H1 (cell line): ENCODE data around the gene ANAPC2. TPM values are rescaled to one million over a fixed set of nuclear protein-coding genes. Genes with fewer than 3 reads are reported as not detected.
A peak's percentile ranks its signal among the peaks of the same experiment; 100 is the strongest.

Source experiments
- CTCF ChIA-PET: fragments of 300-600 bp; sonication (Branson Sonifier 250); formaldehyde crosslinking; loops from one replicate; lab custom pipeline; 2021; ENCODE audit not compliant: partially characterized antibody; lab: Charles Lee
- POLR2A ChIA-PET: fragments of 300-600 bp; sonication (Branson Sonifier 250); formaldehyde crosslinking; loops from one replicate; lab custom pipeline; 2021; ENCODE audit warnings: inconsistent platforms; ENCODE audit not compliant: partially characterized antibody; lab: Charles Lee
- DNase-seq, 2 experiments: peaks; one replicate each; pipeline versions ENCODE4 v3.0.0 to v3.0.0-alpha.2; 2010 to 2022; ENCODE audit warnings: low spot score in 2 of 2, low read depth in 1 of 2, mixed read lengths in 1 of 2
- FAIRE-seq: peaks from 2 replicates; lab custom pipeline; 2011; peaks lifted over from hg19 to GRCh38; lab: Jason Lieb, UNC
- H2AFZ ChIP-seq: 2 replicates; pipeline ENCODE4 v1.8.1; 2012; ENCODE audit warnings: low read length, inconsistent platforms
- H2AK5ac ChIP-seq: 2 replicates; pipeline ENCODE4 v1.6.1; 2013; ENCODE audit warnings: low read depth, low read length
- H2BK120ac ChIP-seq: replicated peaks from 2 replicates; pipeline ENCODE3; 2013; ENCODE audit warnings: low read depth, low read length, inconsistent platforms
- H2BK12ac ChIP-seq: 2 replicates; pipeline ENCODE4 v1.6.1; 2013; ENCODE audit warnings: low read depth, low read length
- H2BK15ac ChIP-seq: 2 replicates; pipeline ENCODE4 v1.6.1; 2013; ENCODE audit warnings: low read length
- H2BK20ac ChIP-seq: 2 replicates; pipeline ENCODE4 v1.6.1; 2013; ENCODE audit warnings: low read length
- H2BK5ac ChIP-seq: 2 replicates; pipeline ENCODE4 v1.6.1; 2013; ENCODE audit warnings: low read depth, low read length
- H3K14ac ChIP-seq: 2 replicates; pipeline ENCODE4 v1.6.1; 2013; ENCODE audit warnings: inconsistent platforms; ENCODE audit not compliant: insufficient read length
- H3K18ac ChIP-seq: 2 replicates; pipeline ENCODE4 v1.6.1; 2013; ENCODE audit warnings: low read length; ENCODE audit errors: extremely low read depth
- H3K23ac ChIP-seq: 2 replicates; pipeline ENCODE4 v1.6.1; 2013; ENCODE audit warnings: inconsistent platforms; ENCODE audit not compliant: insufficient read length
- H3K23me2 ChIP-seq: 2 replicates; pipeline ENCODE4 v1.6.1; 2013; ENCODE audit warnings: low read depth, low read length
- H3K27ac ChIP-seq: 2 replicates; pipeline ENCODE4 v1.6.1; 2011; ENCODE audit warnings: low read depth, low read length, inconsistent platforms
- H3K27me3 ChIP-seq, 4 experiments: replicated peaks in 1 of 4; 1 replicate in 1 of 4; 2 replicates in 3 of 4; pipeline versions ENCODE4 v1.6.1 to v1.8.1; 2011 to 2013; ENCODE audit warnings: low read length in 3 of 4, mild to moderate bottlenecking in 3 of 4, inconsistent platforms in 2 of 4, mixed read lengths in 2 of 4, moderate library complexity in 1 of 4; ENCODE audit not compliant: control insufficient read depth in 3 of 4, insufficient read depth in 3 of 4; ENCODE audit errors: extremely low read depth in 1 of 4
- H3K36me3 ChIP-seq, 4 experiments: 2 replicates each; pipeline versions ENCODE4 v1.6.1 to v1.8.1; 2011 to 2013; ENCODE audit warnings: mild to moderate bottlenecking in 4 of 4, low read length in 3 of 4, moderate library complexity in 2 of 4, control low read depth in 1 of 4, inconsistent platforms in 1 of 4; ENCODE audit not compliant: insufficient read depth in 4 of 4, control insufficient read depth in 2 of 4
- H3K4ac ChIP-seq: replicated peaks from 2 replicates; pipeline ENCODE3; 2013; ENCODE audit warnings: low read length, low read depth, mixed read lengths, inconsistent platforms; ENCODE audit not compliant: insufficient read length
- H3K4me1 ChIP-seq, 4 experiments: replicated peaks in 1 of 4; 1 replicate in 1 of 4; 2 replicates in 3 of 4; pipeline versions ENCODE4 v1.6.1 to v1.8.1; 2011 to 2013; ENCODE audit warnings: low read length in 3 of 4, inconsistent platforms in 2 of 4, mixed read lengths in 1 of 4; ENCODE audit not compliant: insufficient read depth in 4 of 4, control insufficient read depth in 3 of 4
- H3K4me2 ChIP-seq, 2 experiments: 2 replicates each; pipeline versions ENCODE4 v1.6.1 to v1.8.1; 2011 to 2013; ENCODE audit warnings: low read depth in 2 of 2, low read length in 2 of 2, control low read depth in 1 of 2, inconsistent platforms in 1 of 2, mild to moderate bottlenecking in 1 of 2; ENCODE audit not compliant: insufficient read depth in 1 of 2
- H3K4me3 ChIP-seq, 4 experiments: fragments of 200-600, 300-600 bp in 1 of 4; sonication (generic), shearing (Covaris generic), sonication (Bioruptor Twin) in 1 of 4; 2 replicates each; pipeline versions ENCODE4 v1.5.1 to v1.8.1; 2011 to 2016; ENCODE audit warnings: low read length in 4 of 4, low read depth in 3 of 4, control low read depth in 2 of 4, inconsistent platforms in 2 of 4, mild to moderate bottlenecking in 2 of 4, mixed read lengths in 1 of 4, moderate library complexity in 1 of 4; ENCODE audit not compliant: insufficient read depth in 2 of 4; ENCODE audit errors: extremely low read depth in 1 of 4
- H3K56ac ChIP-seq: replicated peaks from 2 replicates; pipeline ENCODE3; 2013; ENCODE audit warnings: low read depth, mild to moderate bottlenecking, mixed read lengths, low read length, inconsistent platforms; ENCODE audit not compliant: insufficient read length
- H3K79me1 ChIP-seq: 2 replicates; pipeline ENCODE4 v1.6.1; 2013; ENCODE audit warnings: low read depth, low read length, control low read depth
- H3K79me2 ChIP-seq, 2 experiments: 2 replicates each; pipeline versions ENCODE4 v1.6.1 to v1.8.1; 2012 to 2013; ENCODE audit warnings: low read length in 2 of 2, mild to moderate bottlenecking in 2 of 2, inconsistent platforms in 1 of 2; ENCODE audit not compliant: insufficient read depth in 2 of 2, control insufficient read depth in 1 of 2
- H3K9ac ChIP-seq, 4 experiments: replicated peaks in 1 of 4; 1 replicate in 1 of 4; 2 replicates in 3 of 4; pipeline versions ENCODE4 v1.6.1 to v1.8.1; 2011 to 2013; ENCODE audit warnings: low read depth in 3 of 4, low read length in 3 of 4, control low read depth in 2 of 4, mild to moderate bottlenecking in 2 of 4, moderate library complexity in 2 of 4, inconsistent platforms in 1 of 4; ENCODE audit errors: extremely low read depth in 1 of 4
- H3K9me3 ChIP-seq, 2 experiments: 2 replicates each; pipeline versions ENCODE4 v1.6.1 to v1.8.1; 2012 to 2013; ENCODE audit warnings: mild to moderate bottlenecking in 2 of 2, moderate library complexity in 2 of 2, control low read depth in 1 of 2, inconsistent platforms in 1 of 2, low read depth in 1 of 2, low read length in 1 of 2, mixed read lengths in 1 of 2; ENCODE audit not compliant: insufficient read depth in 2 of 2
- H4K20me1 ChIP-seq, 2 experiments: replicated peaks in 1 of 2; 2 replicates each; pipeline versions ENCODE3 to v1.8.1; 2011 to 2013; ENCODE audit warnings: inconsistent platforms in 2 of 2, low read length in 2 of 2, mild to moderate bottlenecking in 1 of 2; ENCODE audit not compliant: insufficient read depth in 2 of 2, control insufficient read depth in 1 of 2
- H4K5ac ChIP-seq: 2 replicates; pipeline ENCODE4 v1.6.1; 2013; ENCODE audit warnings: low read length, low read depth, mixed read lengths, inconsistent platforms; ENCODE audit not compliant: insufficient read length
- H4K8ac ChIP-seq: 2 replicates; pipeline ENCODE4 v1.8.0; 2013; ENCODE audit warnings: mild to moderate bottlenecking, moderate library complexity, low read length, inconsistent platforms; ENCODE audit not compliant: insufficient read depth; ENCODE audit errors: extremely low read depth
- H4K91ac ChIP-seq: replicated peaks from 2 replicates; pipeline ENCODE3; 2013; ENCODE audit warnings: low read length, mixed read lengths, inconsistent platforms; ENCODE audit not compliant: insufficient read length
- CHD1 ChIP-seq: IDR thresholded peaks from 2 replicates; pipeline ENCODE4 v1.6.1; 2012; ENCODE audit warnings: low read depth, low read length, improper control_type of control experiment
- CREB1 ChIP-seq: IDR thresholded peaks from 2 replicates; pipeline ENCODE4 v1.6.1; 2012; ENCODE audit warnings: inconsistent platforms
- NANOG ChIP-seq: IDR thresholded peaks from 2 replicates; pipeline ENCODE4 v1.6.1; 2011; ENCODE audit warnings: low read length, low read depth, mild to moderate bottlenecking, inconsistent platforms; ENCODE audit not compliant: insufficient read depth, poor library complexity, severe bottlenecking
- RFX5 ChIP-seq: IDR thresholded peaks from 2 replicates; pipeline ENCODE4 v1.6.1; 2011; ENCODE audit warnings: low read depth, low read length, improper control_type of control experiment, borderline replicate concordance
- RNF2 ChIP-seq: fragments of 200-900, 300-1000 bp; sonication (generic); IDR thresholded peaks from 2 replicates; pipeline ENCODE4 v1.7.1; 2016; ENCODE audit warnings: borderline replicate concordance, low read depth, mild to moderate bottlenecking, antibody characterized with exemption, low read length; ENCODE audit not compliant: poor library complexity, severe bottlenecking; ENCODE audit errors: missing control alignments
- WGBS, 2 experiments: shearing (Covaris generic) in 1 of 2; methylation state at CpG; one replicate each; pipeline versions ENCODE4 v1.1.6 to v1.1.7; 2013 to 2015; ENCODE audit warnings: low lambda C conversion rate in 2 of 2, mixed read lengths in 2 of 2, inconsistent platforms in 1 of 2, low coverage in 1 of 2, missing lambda C conversion rate in 1 of 2; ENCODE audit not compliant: insufficient replicate concordance in 2 of 2, insufficient coverage in 1 of 2, insufficient read length in 1 of 2; ENCODE audit errors: extremely low coverage in 1 of 2, missing lambda C conversion rate in 1 of 2; 5-methylcytosine and 5-hydroxymethylcytosine counted together
- polyA plus RNA-seq, 7 experiments: library from polyadenylated mRNA; depleted of rRNA in 3 of 7; stranded (reverse) in 5 of 7; unstranded in 2 of 7; fragments of >200 nt in 5 of 7; fragments of 200-250 nt in 2 of 7; gene quantifications; 1 replicate in 5 of 7; 2 replicates in 1 of 7; 4 replicates in 1 of 7; pipeline versions ENCODE4 v1.2.1 to v1.2.3, GENCODE V29; 2011 to 2013; ENCODE audit warnings: missing spikeins in 2 of 7, mixed read lengths in 2 of 7
- total RNA-seq: library from RNA; stranded (reverse); fragmentation: NEBNext Ultra II Directional; extraction: Animal tissue kit (Norgen Biotek cat#: 25700); gene quantifications from 2 replicates; pipeline ENCODE4 v1.2.1, GENCODE V29; 2021

ANAPC2 gene
- total and polyA plus RNA-seq, 2 of the 8 experiments (the other 6 are each of a cell fraction or from before 2014, with no cell fraction given), result 30.2 to 37.7 TPM

- Histone ChIP-seq H3K79me2 (no peaks in the 10 kb centered on the region), H3K79me1 (no peaks in the 10 kb centered on the region), H3K4me3 (no peak overlapping the region), H3K9ac (no peak overlapping the region), H4K8ac (no peak overlapping the region), H2BK5ac (no peak overlapping the region), H3K14ac (no peak overlapping the region), H2AK5ac (no peak overlapping the region), H2BK15ac (0 out of 2 replicates have a peak overlapping the region, but pooled peaks have one; percentile 61), H2BK120ac (no peak overlapping the region), H3K27ac (no peak overlapping the region), H3K56ac (no peak overlapping the region), H4K91ac (no peak overlapping the region), H3K18ac (no peak overlapping the region), H3K4me1 (peaks cover 0 to 9% (median 0%) of the 10 kb centered on the region in 4 experiments; a peak in 2 of 7 replicates), H3K36me3 (no peaks in the 10 kb centered on the region), H3K23ac (no peak overlapping the region), H3K27me3 (peaks cover 0 to 30% (median 26%) of the 10 kb centered on the region in 4 experiments; a peak in 6 of 7 replicates), H4K5ac (no peak overlapping the region), H3K4ac (no peak overlapping the region), H4K20me1 (peaks cover 0 to 13% of the 10 kb centered on the region in 2 experiments), H3K9me3 (no peaks in the 10 kb centered on the region), H3K4me2 (no peak overlapping the region), H3K23me2 (no peaks in the 10 kb centered on the region), H2BK12ac (no peak overlapping the region), H2BK20ac (no peak overlapping the region), H2AFZ (no peak overlapping the region)
- 83% methylated on average over 35 of the region's 49 CpGs; no CpG with 5 or more reads in 1 of the 2 experiments for WGBS, 2 experiments
- no peak for DNase-seq
- TF ChIP-seq RNF2, result no peak
- TF ChIP-seq CREB1, result no peak
- no peak for TF ChIP-seq NANOG
- TF ChIP-seq RFX5, result no peak
- no peak for TF ChIP-seq CHD1
- ChIA-PET CTCF (interaction anchor here (0.7 to 1.4 kb wide), 7 partner anchors 15 to 117 kb away, joined by 3 read pairs; no protein-coding TSS in a partner anchor), POLR2A (interaction anchor here (0.9 to 1.3 kb wide), 2 partner anchors 8 to 77 kb away, joined by 3 to 7 read pairs; partner anchors contain the start of gene GRIN1)
- no peak for FAIRE-seq
Observed at GRCh38 chr9:137145731-137146526, 42.4 kb downstream of the ANAPC2 start.
